Sciatic nerve (tissue), 2 donors: ENCODE measurements around the gene IL17B. TPM values are rescaled to one million over a fixed set of nuclear protein-coding genes. Genes with fewer than 3 reads are reported as not detected.

ENCODE experiments used
- ATAC-seq: fragments of 200-7000 bp; cut with Tn5 transposase; one replicate; pipeline ENCODE4 v1.9.1; 2020; ENCODE audit warnings: mild to moderate bottlenecking, moderate library complexity
- DNase-seq: peaks from one replicate; pipeline ENCODE4 v3.0.0-alpha.2; 2020; ENCODE audit warnings: low spot score
- intact Hi-C: fragments of 100-400 bp; cut with DNase I; formaldehyde crosslinking; loops from one replicate; pipeline ENCODE4 v1.14.2; 2022
- total RNA-seq: library from RNA; stranded (reverse); fragmentation: NEBNext Ultra II Directional; extraction: Animal tissue kit (Norgen Biotek cat#: 25700); gene quantifications from one replicate; pipeline ENCODE4 v1.2.1, GENCODE V29; 2021
- donor health status: DM: no; HTN: no; CAD: no.
- donor health status: DM: no; HTN: no; CAD: no.

IL17B gene
- total RNA-seq, 1 donor from 2014 or later, result 51.7 TPM

DNA sequence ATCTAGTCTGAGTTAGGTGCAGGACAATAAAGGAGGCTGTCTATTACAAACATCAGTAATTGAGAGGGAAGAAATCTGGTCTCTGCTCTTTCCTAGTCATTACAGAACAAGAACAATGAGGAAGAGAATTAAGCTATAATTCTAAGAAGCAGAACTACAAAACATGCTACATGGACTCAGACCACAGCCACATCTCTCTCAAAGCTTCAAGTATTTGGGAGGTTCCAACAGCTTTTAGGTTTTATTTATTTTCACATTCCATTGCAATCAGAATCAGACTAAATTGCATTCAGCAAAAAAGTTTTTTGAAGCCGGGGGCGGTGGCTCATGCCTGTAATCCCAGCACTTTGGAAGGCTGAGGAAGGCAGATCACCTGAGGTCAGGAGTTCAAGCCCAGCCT lies 34.9 kb downstream of the IL17B start:
- ATAC-seq (no peak), DNase-seq (no peak)
- intact Hi-C loops, result no loop called here

DNA sequence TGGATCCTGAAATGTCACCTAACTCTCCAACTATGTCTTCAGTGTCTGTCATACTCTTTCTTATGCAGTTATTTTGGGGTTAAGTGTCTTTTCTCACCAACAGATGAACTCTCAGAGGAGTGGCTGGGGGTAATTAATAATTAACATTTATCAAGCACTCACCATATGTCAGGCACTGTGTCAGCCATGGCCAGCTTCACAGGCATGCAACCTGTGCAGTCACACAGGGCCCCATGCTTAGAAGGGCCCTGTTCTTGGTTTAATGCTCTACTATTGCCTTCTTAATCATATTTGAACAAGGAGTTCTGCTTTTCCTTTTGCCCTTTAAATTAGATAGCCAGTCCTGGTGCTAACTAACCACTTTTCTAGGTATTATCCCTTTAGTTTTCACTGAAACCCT lies 37.2 kb downstream of the IL17B start:
- DNase-seq, result no peak
- ATAC-seq, result no peak
- intact Hi-C loops, result no loop called here

DNA sequence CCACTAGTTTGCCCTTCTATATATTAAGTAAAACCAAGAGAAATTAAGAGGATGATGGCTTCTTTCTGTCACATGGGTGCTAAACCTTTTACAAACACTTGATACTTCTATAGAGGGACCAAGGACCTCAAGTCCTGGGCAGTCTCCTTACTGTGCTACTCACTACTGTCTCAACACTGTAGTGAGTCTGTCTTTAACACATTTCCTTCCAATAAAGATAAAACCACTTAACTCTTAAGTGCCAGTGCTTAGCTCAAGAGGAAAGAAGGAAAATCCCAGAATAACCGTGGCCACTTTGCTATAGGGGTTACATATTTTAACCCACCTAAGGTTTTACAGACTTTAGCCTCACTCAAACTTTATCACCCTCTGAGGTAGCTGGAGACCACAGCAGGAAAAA lies 38.2 kb downstream of the IL17B start:
- ATAC-seq (no peak), DNase-seq (no peak)
- intact Hi-C loops, result no loop called here

DNA sequence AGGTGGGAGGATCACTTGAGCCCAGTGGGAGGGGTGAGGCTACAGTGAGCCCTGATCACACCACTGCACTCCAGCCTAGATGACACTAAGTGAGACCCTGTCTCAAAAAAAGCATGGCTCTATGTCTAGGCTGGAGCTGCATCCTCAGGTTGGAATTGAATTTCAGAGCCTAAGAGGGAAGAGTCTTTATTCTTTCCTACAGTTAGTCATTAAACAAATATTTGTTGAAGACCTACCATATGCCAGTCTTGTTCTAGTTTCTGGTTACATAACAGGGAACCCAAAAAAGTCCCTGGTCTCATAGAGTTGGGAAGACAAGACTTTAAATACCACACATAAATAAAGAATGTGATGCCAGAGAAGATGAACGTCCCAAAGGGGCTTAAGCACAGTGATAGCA lies 40.7 kb downstream of the IL17B start:
- no peak for ATAC-seq
- DNase-seq, result no peak
- intact Hi-C loops, result no loop called here

DNA sequence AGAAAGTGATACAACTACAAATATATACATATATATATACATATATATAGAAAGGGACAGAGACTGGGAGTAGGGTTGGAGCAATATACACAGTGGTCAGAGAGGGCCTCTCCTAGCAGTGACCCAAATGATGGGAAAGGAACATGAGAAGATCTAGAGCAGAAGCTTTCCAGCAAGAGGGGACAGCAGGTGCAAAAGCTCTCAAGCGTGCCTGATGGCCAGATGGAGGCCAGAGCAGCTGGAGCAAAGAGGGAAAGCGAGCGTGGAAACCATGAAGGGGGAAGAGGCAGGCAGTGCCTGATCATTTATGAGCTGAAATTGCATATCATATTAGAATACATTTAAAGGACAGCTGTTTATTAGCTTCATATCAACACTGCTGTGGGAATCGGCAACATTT lies 41.4 kb downstream of the IL17B start:
- intact Hi-C loops, result no loop called here
- DNase-seq (no peak), ATAC-seq (no peak)

DNA sequence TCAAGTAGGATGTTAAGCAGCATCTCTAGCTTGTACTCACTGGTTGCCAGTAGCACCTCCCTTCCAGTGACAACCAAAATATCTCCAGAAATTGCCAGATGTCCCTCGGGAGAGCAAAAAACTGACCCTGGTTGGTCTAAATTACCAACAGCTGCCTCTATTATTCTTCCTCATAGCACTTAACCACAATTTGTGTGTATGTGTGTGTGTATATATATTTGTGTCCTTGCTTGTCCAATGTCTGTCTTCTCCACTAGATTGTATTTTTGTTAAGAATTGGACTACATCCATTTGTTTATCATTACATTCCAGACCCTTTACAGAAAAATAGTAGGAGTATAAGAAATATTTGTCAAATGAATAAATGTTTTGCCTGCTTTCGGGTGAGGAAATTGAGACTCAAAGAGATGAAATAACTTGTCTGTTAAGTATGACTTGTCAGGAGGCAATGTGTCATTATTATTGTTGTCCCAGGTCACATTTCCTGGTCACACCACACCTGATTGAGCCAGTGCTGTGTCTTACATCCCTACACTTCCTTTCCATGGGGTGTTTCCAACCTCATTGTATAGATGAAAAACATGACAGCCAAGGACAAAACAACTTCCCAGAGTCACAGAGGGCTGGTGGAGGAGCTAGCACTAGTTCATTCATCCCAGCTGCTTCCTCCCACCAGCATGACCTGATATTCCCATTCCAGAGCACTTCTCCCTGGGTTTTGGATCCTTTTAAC lies 45.2 kb downstream of the IL17B start:
- intact Hi-C loops, result no loop called here
- no peak for DNase-seq

DNA sequence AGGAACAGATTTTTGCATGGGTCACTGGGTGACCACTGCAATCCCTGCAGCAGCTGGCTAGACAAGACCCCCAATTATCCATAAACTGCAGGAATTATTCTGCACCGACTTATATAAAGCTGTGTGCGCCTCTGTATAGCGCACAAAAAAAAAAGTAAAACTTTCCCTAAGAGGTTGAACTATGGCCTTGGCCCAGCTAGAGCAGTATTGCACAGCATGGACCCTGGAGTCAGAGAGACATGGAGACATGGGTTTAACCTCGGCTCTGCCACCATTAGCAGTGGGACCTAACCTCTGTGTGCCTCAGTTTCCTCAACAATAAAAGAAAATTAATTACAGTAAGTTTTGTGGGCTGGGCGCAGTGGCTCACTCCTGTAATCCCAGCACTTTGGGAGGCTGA lies 50.9 kb downstream of the IL17B start:
- ATAC-seq, result no peak
- intact Hi-C loops, result no loop called here
- no peak for DNase-seq

More for the DNA sequence above, 45.2 kb downstream of the IL17B start:
- ATAC-seq, result no peak

DNA sequence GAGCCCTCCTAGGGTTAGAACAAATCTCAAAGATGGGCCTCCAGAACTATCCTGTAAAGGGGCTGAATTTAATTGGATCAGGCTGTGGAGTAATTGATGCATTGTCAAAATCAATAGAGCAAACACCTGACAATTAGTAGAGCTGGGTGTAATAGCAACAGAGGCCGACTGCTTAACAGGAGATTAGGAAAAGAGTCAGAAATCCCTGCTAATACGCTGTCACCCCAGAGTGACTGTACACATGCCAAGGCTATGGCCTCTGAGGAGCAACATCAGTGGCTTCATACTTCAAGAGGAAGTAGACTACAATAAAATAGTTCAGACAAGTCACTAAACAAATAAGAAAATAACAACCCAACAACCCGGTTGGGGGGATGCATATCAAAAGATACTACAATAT lies 52.5 kb downstream of the IL17B start:
- DNase-seq (no peak), ATAC-seq (no peak)
- intact Hi-C loops, result no loop called here

DNA sequence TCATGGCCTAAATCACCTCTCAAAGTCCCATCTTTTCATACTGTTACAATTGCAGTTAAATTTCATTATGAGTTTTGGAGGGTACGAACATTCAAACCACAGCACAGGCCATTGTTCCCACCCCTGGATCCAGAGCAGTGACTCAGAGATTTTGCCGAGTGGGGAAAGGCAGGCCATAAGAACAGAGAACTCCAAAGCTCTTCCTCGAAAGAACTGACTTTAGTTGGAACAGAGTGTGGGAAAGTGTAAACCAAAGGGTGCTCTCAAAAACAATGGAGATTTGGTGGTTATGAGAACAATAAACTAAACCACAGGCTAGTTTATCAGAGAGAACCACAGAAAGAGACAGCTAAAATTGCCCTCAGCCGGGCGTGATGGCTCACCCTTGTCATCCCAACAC lies 53.2 kb downstream of the IL17B start:
- ATAC-seq, result no peak

DNA sequence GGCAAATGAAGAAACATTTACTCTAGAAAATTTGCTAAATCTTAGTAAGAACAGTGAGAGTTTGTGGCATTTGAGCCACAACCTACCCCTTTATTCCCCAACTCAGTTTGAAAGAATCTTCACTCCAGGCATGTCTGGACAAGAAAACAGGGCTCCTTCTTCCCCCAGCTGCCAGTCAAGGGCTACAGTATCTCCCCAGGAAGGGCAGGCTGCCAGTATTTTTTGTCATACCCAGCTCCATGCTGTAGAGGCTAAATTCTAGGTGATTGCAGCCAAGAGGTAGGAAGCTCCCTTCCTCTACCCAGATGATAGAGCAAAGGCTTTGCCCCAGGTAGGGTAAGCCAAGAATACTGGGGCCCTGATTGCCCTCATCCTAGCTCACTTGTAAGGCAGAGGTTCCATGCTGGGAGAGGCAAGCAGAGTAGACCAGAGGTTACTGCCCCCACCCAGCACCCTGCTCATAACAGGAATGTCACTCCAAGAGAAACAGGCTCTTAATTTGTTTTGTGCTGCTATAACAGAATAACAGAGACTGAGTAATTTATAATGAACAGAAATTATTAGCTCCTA lies 53.8 kb downstream of the IL17B start:
- ATAC-seq, result no peak
- no peak for DNase-seq

More for the DNA sequence above, 53.2 kb downstream of the IL17B start:
- intact Hi-C loops, result no loop called here
- no peak for DNase-seq

DNA sequence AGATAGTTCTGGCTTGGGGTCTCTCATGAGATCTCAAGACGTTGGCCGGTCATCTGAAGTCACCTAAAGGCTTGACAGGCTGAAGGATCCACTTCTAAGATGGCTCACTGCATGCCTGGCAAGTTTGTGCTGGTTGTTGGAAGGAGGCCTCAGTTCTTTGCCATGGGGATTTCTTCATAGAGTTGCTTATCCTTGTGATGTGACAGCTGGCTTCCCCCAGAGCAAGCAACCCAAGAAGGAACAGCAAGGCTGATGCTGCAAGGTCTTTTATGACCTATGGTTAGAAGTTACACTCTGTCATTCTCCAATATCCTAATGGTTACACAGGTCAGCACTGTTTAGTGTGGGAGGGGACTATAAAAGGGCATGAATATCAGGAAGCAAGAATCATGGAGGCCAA lies 54.5 kb downstream of the IL17B start:
- intact Hi-C loops, result no loop called here
- DNase-seq (no peak), ATAC-seq (no peak)

More for the DNA sequence above, 53.8 kb downstream of the IL17B start:
- intact Hi-C loops, result no loop called here

Other genes starting within 250 kb of the IL17B start
- gene ABLIM3, start 237.8 kb downstream of the IL17B start, total RNA-seq, result 67.6 TPM
- gene AFAP1L1, start 107.4 kb downstream of the IL17B start, total RNA-seq, result 54.8 TPM
- 21.6 TPM for gene GRPEL2, start 33.8 kb downstream of the IL17B start, total RNA-seq
- 10.8 TPM for gene PCYOX1L, start 21.2 kb downstream of the IL17B start, total RNA-seq
- 187 TPM for gene CSNK1A1, start 172.1 kb upstream of the IL17B start, total RNA-seq
- 86.7 TPM for gene ARHGEF37, start 202.2 kb upstream of the IL17B start, total RNA-seq